Testis (tissue), 2 donors: Measurements from ENCODE around the gene SEZ6.

Experiments used
- CTCF ChIP-seq, 3 experiments: fragments of 450-650 bp in 2 of 3; fragments of 200-600 bp in 1 of 3; sonication (generic) in 1 of 3; IDR thresholded peaks; one replicate each; pipeline ENCODE4 v1.5.1; 2016 to 2019; ENCODE audit warnings: antibody characterized with exemption in 3 of 3, mild to moderate bottlenecking in 2 of 3, moderate library complexity in 1 of 3
- POLR2A ChIP-seq: fragments of 450-650 bp; IDR thresholded peaks from one replicate; pipeline ENCODE4 v1.6.1; 2017; ENCODE audit warnings: antibody characterized with exemption, mild to moderate bottlenecking, moderate library complexity

- TF ChIP-seq POLR2A (no peak), CTCF (IDR thresholded peaks at IDR 0.05) (no peak)
Measured at GRCh38 chr17:28947639-28948038, 58.2 kb downstream of the SEZ6 start.
